ENCODE measurements around the gene C2CD4C. TPM values are rescaled to one million over a fixed set of nuclear protein-coding genes. Genes with fewer than 3 reads are reported as not detected.

C2CD4C gene
- total RNA-seq, 1 donor from 2014 or later = 2.2 TPM

DNA sequence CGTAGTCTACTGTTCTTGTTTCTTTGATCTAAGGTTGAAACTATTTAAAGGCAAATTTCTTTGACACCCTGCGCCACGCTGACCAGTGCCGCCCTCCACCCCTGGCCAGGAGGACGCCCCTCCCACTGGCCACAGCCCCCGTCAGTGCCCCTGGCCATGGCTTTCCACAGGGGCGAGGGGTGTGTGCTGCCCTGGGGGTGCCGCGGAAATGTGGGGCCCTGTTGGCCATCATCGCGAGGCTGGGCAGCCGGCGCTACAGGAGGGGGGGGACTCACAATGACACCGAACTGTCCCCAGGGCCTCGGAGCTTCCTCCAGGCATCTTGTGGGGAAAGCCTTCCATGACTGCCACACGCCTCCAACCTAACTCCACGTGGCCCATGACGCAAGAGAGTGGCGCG is 41.0 kb upstream of the C2CD4C start:
- Histone ChIP-seq H3K27me3 (no peaks in the 10 kb centered on the region), H3K4me3 (no peak overlapping the region), H3K4me1 (peaks cover 9% of the 10 kb centered on the region), H3K36me3 (no peaks in the 10 kb centered on the region), H3K9me3 (no peaks in the 10 kb centered on the region), H3K27ac (no peak overlapping the region)
- no peak for DNase-seq (ENCODE audit: extremely low spot score in 2 of 2)
- TF ChIP-seq POLR2A (IDR thresholded peaks at IDR 0.05) = no peak
- TF ChIP-seq, protein P1, sequence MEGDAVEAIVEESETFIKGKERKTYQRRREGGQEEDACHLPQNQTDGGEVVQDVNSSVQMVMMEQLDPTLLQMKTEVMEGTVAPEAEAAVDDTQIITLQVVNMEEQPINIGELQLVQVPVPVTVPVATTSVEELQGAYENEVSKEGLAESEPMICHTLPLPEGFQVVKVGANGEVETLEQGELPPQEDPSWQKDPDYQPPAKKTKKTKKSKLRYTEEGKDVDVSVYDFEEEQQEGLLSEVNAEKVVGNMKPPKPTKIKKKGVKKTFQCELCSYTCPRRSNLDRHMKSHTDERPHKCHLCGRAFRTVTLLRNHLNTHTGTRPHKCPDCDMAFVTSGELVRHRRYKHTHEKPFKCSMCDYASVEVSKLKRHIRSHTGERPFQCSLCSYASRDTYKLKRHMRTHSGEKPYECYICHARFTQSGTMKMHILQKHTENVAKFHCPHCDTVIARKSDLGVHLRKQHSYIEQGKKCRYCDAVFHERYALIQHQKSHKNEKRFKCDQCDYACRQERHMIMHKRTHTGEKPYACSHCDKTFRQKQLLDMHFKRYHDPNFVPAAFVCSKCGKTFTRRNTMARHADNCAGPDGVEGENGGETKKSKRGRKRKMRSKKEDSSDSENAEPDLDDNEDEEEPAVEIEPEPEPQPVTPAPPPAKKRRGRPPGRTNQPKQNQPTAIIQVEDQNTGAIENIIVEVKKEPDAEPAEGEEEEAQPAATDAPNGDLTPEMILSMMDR (IDR thresholded peaks at IDR 0.05) = no peak
- no peak for TF ChIP-seq POLR2AphosphoS5 (IDR thresholded peaks at IDR 0.05; ENCODE audit: insufficient read depth in 1 of 2, low read depth in 1 of 2)
- intact Hi-C loops (cut with DNase I) = no loop called here

DNA sequence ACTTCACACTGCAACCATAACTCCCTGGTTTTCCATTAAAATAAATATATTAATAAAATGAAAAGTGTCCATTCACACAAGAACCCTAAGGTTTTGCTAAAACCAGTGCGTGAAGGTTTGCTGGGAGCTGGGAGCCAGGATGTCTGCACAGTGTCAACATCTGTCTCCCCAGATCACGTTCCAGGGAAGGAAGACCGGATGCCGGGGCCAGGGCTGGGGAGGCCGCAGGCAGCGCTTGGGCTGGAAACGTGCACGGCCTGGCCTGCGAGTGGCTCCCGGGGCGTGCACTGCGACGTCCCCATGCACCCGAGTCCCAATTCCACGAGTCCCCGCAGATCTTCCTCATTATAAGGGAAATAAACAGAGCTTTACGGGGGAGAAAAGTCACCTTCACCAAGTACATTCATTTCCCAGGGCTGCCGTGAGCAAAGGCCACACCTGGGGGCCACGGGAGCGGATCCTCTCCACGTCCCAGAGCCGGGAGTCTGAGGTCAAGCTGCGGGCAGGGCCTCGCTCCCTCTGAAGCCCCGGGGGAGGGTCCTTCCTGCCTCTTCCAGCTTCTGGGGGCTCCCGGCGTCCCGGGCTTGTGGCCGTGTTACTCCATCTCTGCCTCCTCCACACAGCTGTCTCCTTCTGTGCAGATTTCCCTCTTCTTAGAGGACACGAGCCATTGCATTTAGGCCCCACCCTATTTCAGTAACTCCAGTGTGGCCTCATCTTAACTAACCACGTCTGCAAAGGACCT is 39.0 kb upstream of the C2CD4C start:
- DNase-seq (ENCODE audit: extremely low spot score in 2 of 2) = no peak
- Histone ChIP-seq H3K36me3 (no peaks in the 10 kb centered on the region), H3K4me3 (no peak overlapping the region), H3K4me1 (peaks cover 9% of the 10 kb centered on the region), H3K27ac (no peak overlapping the region), H3K27me3 (no peaks in the 10 kb centered on the region), H3K9me3 (no peaks in the 10 kb centered on the region)
- intact Hi-C loops (cut with DNase I) = no loop called here
- TF ChIP-seq POLR2A (IDR thresholded peaks at IDR 0.05) (no peak), POLR2AphosphoS5 (IDR thresholded peaks at IDR 0.05; ENCODE audit: insufficient read depth in 1 of 2, low read depth in 1 of 2) (no peak)
- TF ChIP-seq, protein P1 (IDR thresholded peaks at IDR 0.05) = no peak

- H3K27ac ChIP-seq = no peak overlapping the region
- intact Hi-C loops (cut with DNase I) = no loop called here
Measured at GRCh38 chr19:447064-447426, 38.1 kb upstream of the C2CD4C start.

DNA sequence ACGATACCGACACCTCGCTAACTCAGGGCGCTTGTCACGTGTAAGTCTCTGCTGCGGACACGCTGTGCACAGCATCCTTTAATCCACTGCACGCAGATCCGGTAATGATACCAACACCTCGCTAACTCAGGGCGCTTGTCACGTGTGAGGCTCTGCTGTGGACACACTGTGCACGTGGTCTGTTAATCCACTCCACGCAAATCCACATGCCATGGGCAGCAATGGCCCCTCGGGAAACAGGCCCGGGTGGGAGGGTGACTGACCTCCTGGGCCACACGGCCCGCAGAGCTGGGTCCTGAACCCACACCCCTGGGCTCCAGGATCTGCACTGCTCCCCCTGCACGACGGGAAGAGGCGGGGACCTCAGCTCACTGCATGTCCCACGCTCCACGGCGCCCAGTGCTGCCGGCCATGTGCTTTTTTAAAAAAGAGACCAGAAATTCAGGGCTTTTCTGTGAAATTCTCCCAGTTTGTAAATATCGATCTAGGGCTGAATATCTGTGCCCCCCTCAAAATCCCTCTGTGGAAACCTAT is 35.8 kb upstream of the C2CD4C start:
- TF ChIP-seq, protein P1 (IDR thresholded peaks at IDR 0.05) = no peak
- no peak for TF ChIP-seq POLR2A (IDR thresholded peaks at IDR 0.05)
- no peak for TF ChIP-seq POLR2AphosphoS5 (IDR thresholded peaks at IDR 0.05; ENCODE audit: insufficient read depth in 1 of 2, low read depth in 1 of 2)
- H3K4me1 ChIP-seq = peaks cover 9% of the 10 kb centered on the region
- intact Hi-C loops (cut with DNase I) = no loop called here
- H3K27ac ChIP-seq = no peak overlapping the region
- no peaks in the 10 kb centered on the region for H3K9me3 ChIP-seq
- H3K27me3 ChIP-seq = no peaks in the 10 kb centered on the region
- no peak overlapping the region for H3K4me3 ChIP-seq
- DNase-seq (ENCODE audit: extremely low spot score in 2 of 2) = no peak
- no peaks in the 10 kb centered on the region for H3K36me3 ChIP-seq

More at GRCh38 chr19:447064-447426, 38.1 kb upstream of the C2CD4C start:
- no peak overlapping the region for H3K4me3 ChIP-seq
- H3K4me1 ChIP-seq = peaks cover 9% of the 10 kb centered on the region
- no peaks in the 10 kb centered on the region for H3K36me3 ChIP-seq
- no peak for DNase-seq (ENCODE audit: extremely low spot score in 2 of 2)
- TF ChIP-seq, protein P1 (IDR thresholded peaks at IDR 0.05) = no peak
- no peaks in the 10 kb centered on the region for H3K27me3 ChIP-seq
- H3K9me3 ChIP-seq = no peaks in the 10 kb centered on the region

- peaks cover 6% of the 10 kb centered on the region for H3K4me1 ChIP-seq
- no peaks in the 10 kb centered on the region for H3K9me3 ChIP-seq
- H3K4me3 ChIP-seq = no peak overlapping the region
- TF ChIP-seq, protein P1 (IDR thresholded peaks at IDR 0.05) = no peak
- no peak for TF ChIP-seq POLR2A (IDR thresholded peaks at IDR 0.05)
- no peak for TF ChIP-seq POLR2AphosphoS5 (IDR thresholded peaks at IDR 0.05; ENCODE audit: insufficient read depth in 1 of 2, low read depth in 1 of 2)
- DNase-seq (ENCODE audit: extremely low spot score in 2 of 2) = no peak
- no peaks in the 10 kb centered on the region for H3K36me3 ChIP-seq
- H3K27ac ChIP-seq = no peak overlapping the region
- intact Hi-C loops (cut with DNase I) = no loop called here
- H3K27me3 ChIP-seq = no peaks in the 10 kb centered on the region
Measured at GRCh38 chr19:443005-443404, 34.1 kb upstream of the C2CD4C start.
